ENCODE results near the gene LTK. TPM values are rescaled to one million over a fixed set of nuclear protein-coding genes. Genes with fewer than 3 reads are reported as not detected.

LTK gene
- total RNA-seq, 2 experiments from 2014 or later = 0.20 to 0.30 TPM

DNA sequence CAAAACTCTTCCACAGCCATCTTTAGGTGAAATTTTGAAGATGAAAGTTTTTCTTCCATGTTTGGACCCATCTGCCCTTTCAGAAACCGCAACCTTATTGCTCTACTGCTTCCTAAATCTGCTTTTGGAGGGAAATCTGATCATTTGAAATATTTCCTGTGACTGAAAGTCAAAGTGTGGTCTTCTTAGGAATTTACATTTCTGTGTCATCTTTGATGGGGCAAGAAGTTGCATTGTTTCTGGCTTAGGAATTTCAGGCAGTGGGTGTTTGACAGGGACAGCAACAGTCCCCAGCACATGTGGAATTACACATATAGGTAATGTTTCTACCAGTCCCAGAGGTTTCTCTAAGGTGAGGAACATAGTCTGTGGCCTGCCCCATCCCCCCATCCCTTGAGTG, 40.1 kb upstream of the LTK start:
- Mint-ChIP-seq H3K4me1 (peaks cover 10% of the 10 kb centered on the region), H3K27ac (no peak overlapping the region), H3K9me3 (ENCODE audit: low read depth) (no peaks in the 10 kb centered on the region), H3K4me3 (no peak overlapping the region), H3K27me3 (peaks cover 19% of the 10 kb centered on the region), H3K36me3 (no peaks in the 10 kb centered on the region)
- CTCF ChIA-PET = no interaction called here
- DNase-seq (no peak), ATAC-seq (no peak)

DNA sequence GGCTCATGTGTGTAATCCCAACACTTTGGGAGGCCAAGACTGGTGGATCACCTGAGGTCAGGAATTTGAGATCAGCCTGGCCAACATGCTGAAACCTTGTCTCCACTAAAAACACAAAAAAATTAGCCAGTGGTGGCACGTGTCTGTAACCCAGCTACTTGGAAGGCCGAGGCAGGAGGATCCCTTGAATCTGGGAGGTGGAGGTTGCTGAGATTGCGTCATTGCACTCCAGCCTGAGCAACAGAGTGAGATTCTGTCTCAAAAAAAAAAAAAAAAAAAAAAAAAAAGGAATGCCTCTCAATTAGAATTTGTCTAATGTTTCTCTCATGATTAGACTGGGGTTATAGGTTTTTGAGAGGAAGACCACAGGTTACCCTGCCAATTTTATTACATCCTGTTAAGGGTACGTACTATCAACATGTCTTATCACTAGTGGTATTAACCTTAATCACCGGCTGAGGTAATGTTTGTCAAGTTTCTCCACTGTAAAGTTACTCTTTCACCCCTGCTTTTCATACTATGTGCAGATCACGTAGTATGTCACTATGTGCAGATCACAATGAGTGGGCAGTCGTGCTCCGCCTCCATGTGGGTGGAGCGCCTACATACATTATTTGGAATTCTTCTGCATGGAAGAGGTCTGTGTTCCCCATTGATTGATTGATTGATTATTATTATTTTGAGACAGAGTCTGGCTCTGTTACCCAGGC, 36.6 kb upstream of the LTK start:
- CTCF ChIA-PET = no interaction called here
- ATAC-seq (no peak), DNase-seq (no peak)
- H3K36me3 Mint-ChIP-seq = no peaks in the 10 kb centered on the region
- H3K9me3 Mint-ChIP-seq (ENCODE audit: low read depth) = no peaks in the 10 kb centered on the region
- H3K4me1 Mint-ChIP-seq = no peaks in the 10 kb centered on the region
- H3K4me3 Mint-ChIP-seq = no peak overlapping the region
- H3K27ac Mint-ChIP-seq = no peak overlapping the region
- H3K27me3 Mint-ChIP-seq = peaks cover 5% of the 10 kb centered on the region

DNA sequence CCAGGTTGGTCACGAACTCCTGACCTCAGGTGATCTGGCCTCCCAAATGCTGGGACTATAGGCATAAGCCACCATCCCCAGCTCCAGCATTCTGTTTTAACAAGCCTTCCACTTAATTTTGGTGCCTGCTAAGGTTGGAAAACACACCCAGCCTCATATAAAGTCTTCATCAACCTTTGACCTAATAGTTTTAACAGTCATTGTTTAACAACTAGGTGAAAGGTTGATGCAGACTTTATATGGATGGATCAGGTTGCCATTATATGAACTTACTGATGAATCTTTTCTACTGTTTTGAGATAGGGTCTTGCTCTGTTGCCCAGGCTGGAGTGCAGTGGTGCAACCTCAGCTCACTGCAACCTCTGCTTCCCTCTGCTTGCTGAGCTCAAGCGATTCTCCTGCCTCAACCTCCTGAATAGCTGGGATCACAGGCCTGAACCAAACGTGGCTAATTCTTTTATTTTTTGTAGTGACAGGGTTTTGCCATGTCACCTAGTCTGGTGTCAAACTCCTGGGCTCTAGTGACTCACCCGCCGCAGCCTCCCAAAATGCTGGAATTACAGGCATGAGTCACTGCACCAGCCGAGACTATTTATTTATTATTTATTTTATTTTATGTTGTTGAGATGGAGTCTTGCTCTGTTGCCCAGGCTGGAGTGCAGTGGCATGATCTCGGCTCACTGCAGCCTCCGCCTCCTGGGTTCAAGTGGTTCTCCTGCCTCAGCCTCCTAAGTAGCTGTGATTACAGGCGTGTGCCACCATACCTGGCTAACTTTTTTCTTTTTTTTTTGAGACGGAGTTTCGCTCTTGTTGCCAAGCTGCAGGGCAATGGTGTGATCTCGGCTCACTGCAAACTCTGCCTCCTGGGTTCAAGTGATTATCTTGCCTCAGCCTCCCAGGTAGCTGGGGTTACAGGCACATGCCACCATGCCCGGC, 33.5 kb upstream of the LTK start:
- Mint-ChIP-seq H3K4me3 (no peak overlapping the region), H3K9me3 (ENCODE audit: low read depth) (no peaks in the 10 kb centered on the region), H3K4me1 (peaks cover 15% of the 10 kb centered on the region), H3K27me3 (no peaks in the 10 kb centered on the region), H3K27ac (no peak overlapping the region), H3K36me3 (no peaks in the 10 kb centered on the region)
- CTCF ChIA-PET = interaction anchor here (2.5 kb wide), 1 partner anchor 81 kb away, joined by 6 read pairs; no protein-coding TSS in a partner anchor
- no peak for ATAC-seq
- DNase-seq = no peak

DNA sequence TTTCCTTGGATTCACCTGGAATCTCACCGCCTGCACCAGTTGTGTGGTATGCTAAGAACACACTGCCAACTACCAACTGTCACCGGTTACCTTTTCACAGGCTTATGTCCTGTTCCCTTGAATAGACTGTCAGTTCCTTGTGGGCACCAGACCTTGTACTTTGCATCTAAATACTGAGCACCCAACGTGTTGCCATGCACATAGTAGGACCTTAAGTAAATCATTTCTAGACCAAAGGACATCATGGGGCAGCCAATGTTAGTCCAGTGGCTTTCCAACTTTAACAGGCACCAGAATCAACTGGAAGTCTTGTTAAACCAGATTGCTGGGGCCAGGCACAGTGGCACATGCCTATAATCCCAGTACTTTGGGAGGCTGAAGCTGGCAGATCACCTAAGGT, 31.6 kb upstream of the LTK start:
- no peak for DNase-seq
- H3K27ac Mint-ChIP-seq = no peak overlapping the region
- H3K4me3 Mint-ChIP-seq = peak overlapping the region; percentile 97
- no peak for ATAC-seq
- no peaks in the 10 kb centered on the region for H3K9me3 Mint-ChIP-seq (ENCODE audit: low read depth)
- no peaks in the 10 kb centered on the region for H3K27me3 Mint-ChIP-seq
- CTCF ChIA-PET = interaction anchor here (1.7 kb wide), 1 partner anchor 80 kb away, joined by 7 read pairs; no protein-coding TSS in a partner anchor
- peaks cover 1% of the 10 kb centered on the region for H3K36me3 Mint-ChIP-seq
- peaks cover 17% of the 10 kb centered on the region for H3K4me1 Mint-ChIP-seq

DNA sequence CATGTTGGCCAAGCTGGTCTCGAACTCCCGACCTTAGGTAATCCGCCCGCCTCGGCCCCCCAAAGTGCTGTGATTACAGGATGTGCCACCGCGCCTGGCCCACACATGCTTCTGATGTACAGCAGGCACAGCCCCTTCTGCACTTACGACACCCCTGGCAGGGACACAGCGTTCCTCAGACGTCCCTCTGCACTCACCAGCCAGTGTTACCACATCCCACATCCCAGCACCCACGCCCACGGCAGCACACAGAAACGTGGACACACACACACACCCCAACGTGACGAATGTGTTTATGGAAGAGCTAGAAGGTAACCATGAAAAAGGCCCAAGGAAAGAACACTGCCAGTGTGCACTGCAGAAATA, 31.0 kb upstream of the LTK start:
- ATAC-seq (no peak), DNase-seq (no peak)
- Mint-ChIP-seq H3K9me3 (ENCODE audit: low read depth) (no peaks in the 10 kb centered on the region), H3K4me1 (peaks cover 17% of the 10 kb centered on the region), H3K36me3 (peaks cover 1% of the 10 kb centered on the region), H3K27ac (peak overlapping the region; percentile 91), H3K27me3 (no peaks in the 10 kb centered on the region), H3K4me3 (peak overlapping the region; percentile 97)
- CTCF ChIA-PET = interaction anchor here (1.0 to 1.7 kb wide), 5 partner anchors 13 to 258 kb away, joined by 3 to 9 read pairs (median 5); no protein-coding TSS in a partner anchor

DNA sequence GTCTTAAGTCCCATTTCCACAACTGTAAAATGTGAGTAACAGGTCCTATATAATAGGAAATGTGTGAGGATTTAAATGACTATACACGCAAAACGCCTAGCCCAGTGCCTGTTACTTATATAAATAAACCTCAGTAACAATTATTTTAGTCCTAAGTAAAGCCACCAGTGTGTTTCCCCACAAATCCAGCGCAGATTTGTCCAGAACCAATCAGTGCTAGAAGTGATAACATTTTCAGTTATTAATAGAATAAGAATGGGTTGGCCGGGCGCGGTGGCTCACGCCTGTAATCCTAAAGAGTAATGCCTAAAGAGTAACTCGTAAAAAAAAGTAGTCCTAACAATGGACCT, 29.9 kb upstream of the LTK start:
- Mint-ChIP-seq H3K4me1 (peaks cover 17% of the 10 kb centered on the region), H3K9me3 (ENCODE audit: low read depth) (no peaks in the 10 kb centered on the region), H3K27ac (peak overlapping the region; percentile 91), H3K27me3 (no peaks in the 10 kb centered on the region), H3K36me3 (peaks cover 1% of the 10 kb centered on the region), H3K4me3 (peak overlapping the region; percentile 97)
- CTCF ChIA-PET = interaction anchor here (1.0 to 1.7 kb wide), 5 partner anchors 14 to 211 kb away, joined by 3 to 9 read pairs (median 4); partner anchors contain the start of genes NUSAP1 and OIP5
- ATAC-seq (no peak), DNase-seq (no peak)

DNA sequence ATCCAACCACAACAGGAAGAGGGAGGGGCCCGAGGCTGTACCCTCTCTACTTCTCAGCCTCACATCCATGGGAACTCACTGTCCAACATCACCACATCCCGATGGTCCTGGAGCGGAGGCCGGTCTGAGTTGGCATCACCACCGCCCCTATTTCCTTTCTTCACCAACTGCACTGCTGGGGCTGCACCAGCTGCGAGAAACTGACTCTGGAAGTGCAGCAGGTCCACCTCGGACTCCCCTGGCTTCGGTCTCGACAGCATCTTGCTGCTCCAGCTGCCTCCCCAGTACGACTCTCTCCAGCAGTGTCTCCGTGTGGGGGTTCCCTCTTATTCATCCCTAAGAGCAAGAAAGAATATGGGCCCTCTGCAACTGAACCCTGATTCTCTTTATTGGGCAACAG, 23.2 kb upstream of the LTK start:
- peaks cover 8% of the 10 kb centered on the region for H3K4me1 Mint-ChIP-seq
- H3K27ac Mint-ChIP-seq = no peak overlapping the region
- no peaks in the 10 kb centered on the region for H3K9me3 Mint-ChIP-seq (ENCODE audit: low read depth)
- no peak for DNase-seq
- CTCF ChIA-PET = no interaction called here
- H3K27me3 Mint-ChIP-seq = no peaks in the 10 kb centered on the region
- H3K4me3 Mint-ChIP-seq = no peak overlapping the region
- no peak for ATAC-seq
- peaks cover 14% of the 10 kb centered on the region for H3K36me3 Mint-ChIP-seq

DNA sequence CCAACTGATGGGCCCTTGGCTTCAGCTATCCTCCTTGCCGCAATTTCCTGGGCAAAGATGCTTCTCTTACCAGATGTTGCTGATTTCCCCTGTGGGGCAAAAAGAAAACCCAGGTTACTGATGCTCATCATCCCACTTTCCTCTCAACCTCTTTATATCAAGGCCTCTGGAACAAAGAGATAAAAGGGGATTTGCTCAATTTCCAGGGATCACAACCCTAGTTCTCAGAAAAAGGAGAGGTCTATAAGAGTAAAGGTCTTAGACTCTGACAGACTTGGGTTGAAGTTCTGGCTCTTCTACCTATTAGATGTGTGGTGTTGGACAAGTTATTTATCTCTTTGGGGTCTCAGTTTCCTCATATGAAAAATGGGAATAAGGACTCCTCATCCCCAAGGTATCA, 21.9 kb upstream of the LTK start:
- H3K27ac Mint-ChIP-seq = no peak overlapping the region
- peaks cover 8% of the 10 kb centered on the region for H3K4me1 Mint-ChIP-seq
- CTCF ChIA-PET = no interaction called here
- H3K27me3 Mint-ChIP-seq = no peaks in the 10 kb centered on the region
- ATAC-seq (no peak), DNase-seq (no peak)
- H3K36me3 Mint-ChIP-seq = peaks cover 12% of the 10 kb centered on the region
- H3K9me3 Mint-ChIP-seq (ENCODE audit: low read depth) = no peaks in the 10 kb centered on the region
- H3K4me3 Mint-ChIP-seq = no peak overlapping the region

DNA sequence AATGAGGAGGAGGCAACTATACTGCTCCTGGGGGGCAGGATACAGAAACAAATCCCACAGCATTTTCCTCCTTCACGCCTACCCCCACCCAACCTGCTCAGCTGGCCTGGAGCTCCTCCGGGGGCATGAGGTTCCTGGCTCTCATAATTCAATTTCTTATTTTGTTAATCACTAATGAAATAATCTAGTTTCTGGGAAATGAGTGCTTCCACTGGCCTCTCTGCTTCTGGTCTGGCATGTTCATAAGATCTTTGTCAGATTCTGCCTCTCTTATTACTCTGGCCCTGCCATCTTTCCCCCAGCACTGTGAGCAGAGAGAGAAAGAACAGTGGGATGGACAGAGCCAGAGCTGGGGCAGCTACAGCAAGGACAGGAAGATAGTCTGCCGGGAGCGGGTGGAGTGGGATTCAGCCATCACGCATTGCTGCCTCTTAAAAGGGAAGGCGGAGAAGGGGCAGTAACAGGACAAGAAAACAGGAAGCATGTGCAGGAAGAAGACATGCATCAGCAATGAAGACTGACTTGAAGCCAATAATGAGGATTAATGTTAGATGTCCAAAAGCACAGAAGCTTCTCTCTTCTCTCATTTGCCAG, 16.8 kb upstream of the LTK start:
- no peak for ATAC-seq
- Mint-ChIP-seq H3K4me3 (no peak overlapping the region), H3K27ac (no peak overlapping the region), H3K27me3 (no peaks in the 10 kb centered on the region), H3K4me1 (no peaks in the 10 kb centered on the region), H3K9me3 (ENCODE audit: low read depth) (no peaks in the 10 kb centered on the region), H3K36me3 (peaks cover 18% of the 10 kb centered on the region)
- no peak for DNase-seq
- CTCF ChIA-PET = no interaction called here

DNA sequence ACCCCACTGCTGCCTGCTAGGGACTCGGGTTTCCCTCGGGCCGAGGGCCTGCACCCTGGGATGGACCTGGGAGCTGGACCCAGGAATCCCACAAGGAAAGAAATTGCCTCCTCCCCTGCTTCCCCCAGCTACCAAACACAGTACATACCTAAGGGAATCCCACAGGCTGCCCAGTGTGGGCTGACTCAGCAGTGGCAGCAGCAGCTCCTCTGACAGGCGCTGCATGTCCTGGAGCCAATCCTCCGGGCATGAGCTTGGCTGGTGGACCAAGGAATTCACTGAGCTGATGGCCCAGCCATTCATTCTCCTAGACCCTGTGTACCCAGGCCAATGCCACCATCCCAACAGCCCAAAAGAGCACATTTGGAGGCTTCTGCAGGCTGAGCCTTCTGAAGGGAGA, 9.5 kb upstream of the LTK start:
- DNase-seq (no peak), ATAC-seq (no peak)
- Mint-ChIP-seq H3K4me3 (no peak overlapping the region), H3K27ac (no peak overlapping the region), H3K36me3 (peaks cover 4% of the 10 kb centered on the region), H3K27me3 (no peaks in the 10 kb centered on the region), H3K9me3 (ENCODE audit: low read depth) (no peaks in the 10 kb centered on the region), H3K4me1 (no peaks in the 10 kb centered on the region)
- CTCF ChIA-PET = no interaction called here

DNA sequence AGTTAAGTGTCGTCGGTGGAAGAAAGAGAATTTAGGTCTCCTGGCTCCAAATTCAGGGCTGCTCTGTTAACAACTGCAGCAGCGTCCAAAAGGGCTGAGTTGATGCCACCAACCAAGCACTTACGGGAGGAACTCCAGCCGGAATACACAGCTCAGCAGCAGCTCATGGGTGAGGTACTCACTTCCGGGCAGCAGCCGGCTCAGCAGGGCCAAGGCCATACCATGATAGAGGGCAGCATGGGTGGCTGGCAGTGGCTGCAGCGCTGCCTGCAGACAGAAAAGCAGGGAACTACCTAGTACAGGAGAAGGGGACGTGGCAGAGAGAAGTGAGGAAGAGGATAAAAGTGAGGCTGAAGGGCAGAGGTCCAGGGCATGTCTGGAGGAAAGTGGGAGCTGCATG, 8.0 kb upstream of the LTK start:
- no peaks in the 10 kb centered on the region for H3K4me1 Mint-ChIP-seq
- CTCF ChIA-PET = no interaction called here
- peaks cover 5% of the 10 kb centered on the region for H3K36me3 Mint-ChIP-seq
- no peaks in the 10 kb centered on the region for H3K27me3 Mint-ChIP-seq
- no peak overlapping the region for H3K27ac Mint-ChIP-seq
- DNase-seq = no peak
- no peak overlapping the region for H3K4me3 Mint-ChIP-seq
- H3K9me3 Mint-ChIP-seq (ENCODE audit: low read depth) = no peaks in the 10 kb centered on the region
- no peak for ATAC-seq

DNA sequence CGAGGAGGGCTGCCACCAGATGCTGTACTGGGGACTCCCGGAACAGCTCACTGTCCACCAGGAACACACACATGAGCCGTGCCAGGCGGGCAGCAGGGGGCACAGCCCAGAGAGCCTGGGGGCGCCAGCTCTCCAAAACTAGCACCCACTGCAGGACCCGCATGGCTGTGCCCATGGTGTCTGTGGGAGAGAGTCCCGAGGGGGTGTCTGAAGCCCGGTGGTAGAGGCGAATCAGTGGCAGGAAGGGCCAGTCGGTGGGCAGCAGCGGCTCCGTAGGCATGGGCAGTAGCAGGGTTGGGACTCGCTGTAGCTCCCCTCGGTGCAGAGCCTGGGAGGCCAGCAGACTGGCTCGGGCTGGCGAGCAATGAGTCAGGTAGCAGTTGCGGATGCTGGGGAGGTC, 7.0 kb upstream of the LTK start:
- no peaks in the 10 kb centered on the region for H3K9me3 Mint-ChIP-seq (ENCODE audit: low read depth)
- H3K4me1 Mint-ChIP-seq = no peaks in the 10 kb centered on the region
- CTCF ChIA-PET = no interaction called here
- H3K27me3 Mint-ChIP-seq = no peaks in the 10 kb centered on the region
- no peak overlapping the region for H3K27ac Mint-ChIP-seq
- no peak for DNase-seq
- no peak overlapping the region for H3K4me3 Mint-ChIP-seq
- no peak for ATAC-seq
- H3K36me3 Mint-ChIP-seq = peaks cover 3% of the 10 kb centered on the region

DNA sequence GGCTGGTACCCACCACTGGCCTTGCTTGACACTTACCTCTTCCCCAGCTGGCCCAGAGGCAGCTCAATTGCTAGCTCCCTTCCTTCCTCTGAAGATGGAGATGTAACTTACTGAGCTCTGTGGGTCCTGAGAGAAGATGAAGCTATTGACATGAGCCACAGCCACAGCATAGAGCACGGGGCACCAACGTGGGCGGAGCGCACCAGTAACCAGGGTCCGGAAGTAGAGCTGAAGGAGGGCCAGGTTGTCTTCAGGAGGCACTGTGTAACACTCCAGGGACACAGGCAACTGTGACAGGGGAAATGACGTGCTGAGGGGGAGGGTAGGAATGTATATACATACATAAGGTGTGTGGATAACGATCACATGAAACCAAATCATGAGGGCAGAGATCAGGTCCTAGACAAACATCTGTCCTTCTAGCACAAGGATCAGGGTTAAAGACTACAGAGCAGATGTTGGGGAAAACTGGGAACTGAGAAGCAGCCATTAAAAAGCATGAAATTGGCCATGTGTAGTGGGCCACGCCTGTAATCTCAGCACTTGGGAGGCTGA, 4.3 kb upstream of the LTK start:
- peaks cover 12% of the 10 kb centered on the region for H3K27me3 Mint-ChIP-seq
- H3K4me1 Mint-ChIP-seq = peaks cover 19% of the 10 kb centered on the region
- CTCF ChIA-PET = no interaction called here
- peaks cover 7% of the 10 kb centered on the region for H3K36me3 Mint-ChIP-seq
- ATAC-seq (no peak), DNase-seq (no peak)
- no peak overlapping the region for H3K27ac Mint-ChIP-seq
- H3K9me3 Mint-ChIP-seq (ENCODE audit: low read depth) = no peaks in the 10 kb centered on the region
- H3K4me3 Mint-ChIP-seq = no peak overlapping the region

Data from activated CD8-positive, alpha-beta memory T cell treated with anti-CD3 and anti-CD28 coated beads, Interleukin-2, amount 10 ng/mL, durations not matched to agents 7 days and 5 days (primary cell).